Measurements from ENCODE around the gene RGP1. TPM values are rescaled to one million over a fixed set of nuclear protein-coding genes. Genes with fewer than 3 reads are reported as not detected.

Gene RGP1
- polyA plus RNA-seq, 1 donor (not counting 4 experiments of a cell fraction or from before 2014, with no cell fraction given): 18.3 TPM

DNA sequence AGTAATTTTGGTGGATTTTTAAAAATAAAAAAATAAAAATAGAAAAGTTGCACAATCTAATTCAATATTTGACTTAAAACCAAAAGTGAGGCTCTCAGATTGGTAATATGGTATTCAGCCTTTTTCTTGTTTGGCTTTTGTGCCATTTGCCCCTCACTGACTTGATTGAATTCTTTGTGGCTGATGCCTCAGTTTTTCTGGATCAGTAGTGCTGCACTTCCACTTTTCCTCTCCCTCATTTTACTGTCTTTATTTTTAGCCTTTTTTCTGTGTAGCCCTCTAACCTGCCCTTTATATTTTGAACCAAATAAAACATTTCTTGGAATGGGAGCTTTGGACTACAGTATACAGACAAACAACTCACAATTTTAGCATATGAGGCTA, 8.8 kb downstream of the RGP1 start:
- no peak for TF ChIP-seq EZH2 (IDR thresholded peaks at IDR 0.05; ENCODE audit: low read length)
- TF ChIP-seq, protein P1, sequence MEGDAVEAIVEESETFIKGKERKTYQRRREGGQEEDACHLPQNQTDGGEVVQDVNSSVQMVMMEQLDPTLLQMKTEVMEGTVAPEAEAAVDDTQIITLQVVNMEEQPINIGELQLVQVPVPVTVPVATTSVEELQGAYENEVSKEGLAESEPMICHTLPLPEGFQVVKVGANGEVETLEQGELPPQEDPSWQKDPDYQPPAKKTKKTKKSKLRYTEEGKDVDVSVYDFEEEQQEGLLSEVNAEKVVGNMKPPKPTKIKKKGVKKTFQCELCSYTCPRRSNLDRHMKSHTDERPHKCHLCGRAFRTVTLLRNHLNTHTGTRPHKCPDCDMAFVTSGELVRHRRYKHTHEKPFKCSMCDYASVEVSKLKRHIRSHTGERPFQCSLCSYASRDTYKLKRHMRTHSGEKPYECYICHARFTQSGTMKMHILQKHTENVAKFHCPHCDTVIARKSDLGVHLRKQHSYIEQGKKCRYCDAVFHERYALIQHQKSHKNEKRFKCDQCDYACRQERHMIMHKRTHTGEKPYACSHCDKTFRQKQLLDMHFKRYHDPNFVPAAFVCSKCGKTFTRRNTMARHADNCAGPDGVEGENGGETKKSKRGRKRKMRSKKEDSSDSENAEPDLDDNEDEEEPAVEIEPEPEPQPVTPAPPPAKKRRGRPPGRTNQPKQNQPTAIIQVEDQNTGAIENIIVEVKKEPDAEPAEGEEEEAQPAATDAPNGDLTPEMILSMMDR (optimal IDR thresholded peaks at IDR 0.05 in 1 of 3, IDR thresholded peaks at IDR 0.05 in 1 of 3, conservative IDR thresholded peaks at IDR 0.05 in 1 of 3; ENCODE audit: extremely low read depth in 1 of 3, insufficient read depth in 2 of 3, low read length in 3 of 3): no peak
- H3K27ac ChIP-seq (ENCODE audit: control insufficient read depth, insufficient read depth, low read length): no peak overlapping the region
- peak overlapping the region; percentile 86 for H3K4me2 ChIP-seq (ENCODE audit: control insufficient read depth, extremely low read depth, insufficient read depth, low read depth, low read length)
- H3K4me3 ChIP-seq (ENCODE audit: control insufficient read depth in 2 of 3, extremely low read depth in 1 of 3, insufficient read depth in 2 of 3, low read depth in 1 of 3, low read length in 3 of 3): peak overlapping the region in 2 of 3 experiments; percentile 66 to 72
- H4K20me1 ChIP-seq (ENCODE audit: control insufficient read depth, extremely low read depth, insufficient read depth, low read length): no peaks in the 10 kb centered on the region
- H3K9me1 ChIP-seq (ENCODE audit: control insufficient read depth, extremely low read depth, insufficient read depth, low read length): no peaks in the 10 kb centered on the region
- no peak overlapping the region for H2AFZ ChIP-seq (ENCODE audit: control insufficient read depth, low read length)
- no peaks in the 10 kb centered on the region for H3K9me3 ChIP-seq (ENCODE audit: control insufficient read depth, low read depth, low read length)
- DNase-seq (ENCODE audit: low read depth, low spot score) (no peak), FAIRE-seq (no peak)
- no peaks in the 10 kb centered on the region for H3K27me3 ChIP-seq (ENCODE audit: control insufficient read depth, extremely low read depth, insufficient read depth, low read length)
- dilution Hi-C loops (cut with MboI; ENCODE audit: extremely low pct_ligation_motif_present, low sequenced_read_pairs): no loop called here
- peaks cover 7 to 13% of the 10 kb centered on the region in 2 experiments for H3K36me3 ChIP-seq (ENCODE audit: control insufficient read depth in 2 of 2, extremely low read depth in 1 of 2, insufficient read depth in 2 of 2, low read length in 2 of 2)
- H3K79me2 ChIP-seq (ENCODE audit: control insufficient read depth, insufficient read depth, low read length): peaks cover 1% of the 10 kb centered on the region
- peaks cover 3% of the 10 kb centered on the region for H3K4me1 ChIP-seq (ENCODE audit: control insufficient read depth, extremely low read depth, insufficient read depth, low read length)
- no peak overlapping the region for H3K9ac ChIP-seq (ENCODE audit: control insufficient read depth, extremely low read depth, insufficient read depth, low read length)

DNA sequence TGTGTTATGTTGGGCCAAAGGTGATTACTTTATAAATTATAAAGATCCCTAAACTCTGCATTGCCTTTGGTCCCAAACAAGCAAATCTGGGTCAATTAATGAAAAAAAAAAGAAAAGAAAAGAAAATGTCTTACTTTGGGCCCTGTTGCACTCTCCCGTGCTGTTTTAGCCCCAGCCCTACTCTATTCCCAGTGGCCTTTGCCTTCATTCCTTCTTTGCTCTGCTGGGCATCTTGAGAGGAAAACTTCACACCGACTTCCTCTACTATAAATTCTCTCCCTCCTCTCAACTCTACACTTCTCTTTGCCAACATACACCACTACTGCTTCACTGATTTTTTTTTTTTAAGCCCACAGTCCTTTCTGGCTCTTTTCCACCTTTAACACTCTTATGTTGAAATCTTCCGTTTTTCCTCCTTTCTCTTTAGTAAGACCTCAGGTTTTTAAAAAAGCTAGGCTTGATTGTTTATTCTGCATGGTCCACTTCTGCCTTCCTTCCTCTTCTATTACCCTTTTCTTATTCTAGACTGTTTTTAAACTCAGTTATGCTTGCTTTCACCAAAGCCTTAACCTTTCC, 9.5 kb downstream of the RGP1 start:
- dilution Hi-C loops (cut with MboI; ENCODE audit: extremely low pct_ligation_motif_present, low sequenced_read_pairs): no loop called here
- H3K4me3 ChIP-seq (ENCODE audit: control insufficient read depth in 2 of 3, extremely low read depth in 1 of 3, insufficient read depth in 2 of 3, low read depth in 1 of 3, low read length in 3 of 3): no peak overlapping the region
- H3K9me3 ChIP-seq (ENCODE audit: control insufficient read depth, low read depth, low read length): no peaks in the 10 kb centered on the region
- H3K27ac ChIP-seq (ENCODE audit: control insufficient read depth, insufficient read depth, low read length): no peak overlapping the region
- H3K9me1 ChIP-seq (ENCODE audit: control insufficient read depth, extremely low read depth, insufficient read depth, low read length): no peaks in the 10 kb centered on the region
- no peak for TF ChIP-seq EZH2 (IDR thresholded peaks at IDR 0.05; ENCODE audit: low read length)
- TF ChIP-seq, protein P1 (optimal IDR thresholded peaks at IDR 0.05 in 1 of 3, IDR thresholded peaks at IDR 0.05 in 1 of 3, conservative IDR thresholded peaks at IDR 0.05 in 1 of 3; ENCODE audit: extremely low read depth in 1 of 3, insufficient read depth in 2 of 3, low read length in 3 of 3): no peak
- H3K27me3 ChIP-seq (ENCODE audit: control insufficient read depth, extremely low read depth, insufficient read depth, low read length): no peaks in the 10 kb centered on the region
- DNase-seq (ENCODE audit: low read depth, low spot score) (no peak), FAIRE-seq (no peak)
- no peak overlapping the region for H3K9ac ChIP-seq (ENCODE audit: control insufficient read depth, extremely low read depth, insufficient read depth, low read length)
- no peaks in the 10 kb centered on the region for H4K20me1 ChIP-seq (ENCODE audit: control insufficient read depth, extremely low read depth, insufficient read depth, low read length)
- peaks cover 1 to 8% of the 10 kb centered on the region in 2 experiments for H3K36me3 ChIP-seq (ENCODE audit: control insufficient read depth in 2 of 2, extremely low read depth in 1 of 2, insufficient read depth in 2 of 2, low read length in 2 of 2)
- no peak overlapping the region for H2AFZ ChIP-seq (ENCODE audit: control insufficient read depth, low read length)
- no peak overlapping the region for H3K4me2 ChIP-seq (ENCODE audit: control insufficient read depth, extremely low read depth, insufficient read depth, low read depth, low read length)
- H3K4me1 ChIP-seq (ENCODE audit: control insufficient read depth, extremely low read depth, insufficient read depth, low read length): peaks cover 3% of the 10 kb centered on the region
- peaks cover 1% of the 10 kb centered on the region for H3K79me2 ChIP-seq (ENCODE audit: control insufficient read depth, insufficient read depth, low read length)

Measured in keratinocyte (primary cell).